ENCODE measurements around the gene MT1M.
"Not testable (repeated sequence)": the region's sequence is repeated elsewhere in the genome, so short reads cannot be mapped to it uniquely, and the experiment has no call there.

DNA sequence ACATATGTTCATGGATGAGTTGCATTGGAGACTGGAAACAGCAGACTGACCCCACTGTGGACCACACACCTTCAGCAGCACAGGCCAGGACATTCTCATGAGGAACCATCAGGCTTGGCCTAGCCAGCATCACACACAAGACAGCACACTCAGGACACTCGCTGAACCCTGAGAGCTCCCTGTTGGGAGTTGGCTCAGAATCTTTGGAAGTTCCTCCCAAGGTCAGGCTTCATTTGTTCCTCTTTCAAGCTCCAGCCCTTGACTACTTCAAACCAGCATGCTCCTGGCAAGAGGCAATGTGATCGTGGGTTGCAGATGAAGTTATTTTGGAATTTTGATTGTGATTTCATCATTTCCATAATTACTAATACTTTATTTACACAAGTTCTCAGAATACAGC is 39.2 kb downstream of the MT1M start:
- 0 out of 2 replicates have a peak, but pooled peaks have one; percentile 25 for TF ChIP-seq POLR2AphosphoS5 (IDR thresholded peaks at IDR 0.05; ENCODE audit: low read depth)
- TF ChIP-seq, protein P1, sequence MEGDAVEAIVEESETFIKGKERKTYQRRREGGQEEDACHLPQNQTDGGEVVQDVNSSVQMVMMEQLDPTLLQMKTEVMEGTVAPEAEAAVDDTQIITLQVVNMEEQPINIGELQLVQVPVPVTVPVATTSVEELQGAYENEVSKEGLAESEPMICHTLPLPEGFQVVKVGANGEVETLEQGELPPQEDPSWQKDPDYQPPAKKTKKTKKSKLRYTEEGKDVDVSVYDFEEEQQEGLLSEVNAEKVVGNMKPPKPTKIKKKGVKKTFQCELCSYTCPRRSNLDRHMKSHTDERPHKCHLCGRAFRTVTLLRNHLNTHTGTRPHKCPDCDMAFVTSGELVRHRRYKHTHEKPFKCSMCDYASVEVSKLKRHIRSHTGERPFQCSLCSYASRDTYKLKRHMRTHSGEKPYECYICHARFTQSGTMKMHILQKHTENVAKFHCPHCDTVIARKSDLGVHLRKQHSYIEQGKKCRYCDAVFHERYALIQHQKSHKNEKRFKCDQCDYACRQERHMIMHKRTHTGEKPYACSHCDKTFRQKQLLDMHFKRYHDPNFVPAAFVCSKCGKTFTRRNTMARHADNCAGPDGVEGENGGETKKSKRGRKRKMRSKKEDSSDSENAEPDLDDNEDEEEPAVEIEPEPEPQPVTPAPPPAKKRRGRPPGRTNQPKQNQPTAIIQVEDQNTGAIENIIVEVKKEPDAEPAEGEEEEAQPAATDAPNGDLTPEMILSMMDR (conservative IDR thresholded peaks at IDR 0.05; ENCODE audit: low read depth in 2 of 2): not testable (repeated sequence)
- TF ChIP-seq EZH2 (IDR thresholded peaks at IDR 0.05; ENCODE audit: low read depth, unreplicated experiment); EZH2phosphoT487 (IDR thresholded peaks at IDR 0.05; ENCODE audit: unreplicated experiment); CREB1 (CRISPR knock-in tag; IDR thresholded peaks at IDR 0.05; ENCODE audit: low read depth); JUNB (IDR thresholded peaks at IDR 0.05; ENCODE audit: unreplicated experiment); ZNF114 (CRISPR knock-in tag; IDR thresholded peaks at IDR 0.05): not testable (repeated sequence)
- TF ChIP-seq, protein P2, sequence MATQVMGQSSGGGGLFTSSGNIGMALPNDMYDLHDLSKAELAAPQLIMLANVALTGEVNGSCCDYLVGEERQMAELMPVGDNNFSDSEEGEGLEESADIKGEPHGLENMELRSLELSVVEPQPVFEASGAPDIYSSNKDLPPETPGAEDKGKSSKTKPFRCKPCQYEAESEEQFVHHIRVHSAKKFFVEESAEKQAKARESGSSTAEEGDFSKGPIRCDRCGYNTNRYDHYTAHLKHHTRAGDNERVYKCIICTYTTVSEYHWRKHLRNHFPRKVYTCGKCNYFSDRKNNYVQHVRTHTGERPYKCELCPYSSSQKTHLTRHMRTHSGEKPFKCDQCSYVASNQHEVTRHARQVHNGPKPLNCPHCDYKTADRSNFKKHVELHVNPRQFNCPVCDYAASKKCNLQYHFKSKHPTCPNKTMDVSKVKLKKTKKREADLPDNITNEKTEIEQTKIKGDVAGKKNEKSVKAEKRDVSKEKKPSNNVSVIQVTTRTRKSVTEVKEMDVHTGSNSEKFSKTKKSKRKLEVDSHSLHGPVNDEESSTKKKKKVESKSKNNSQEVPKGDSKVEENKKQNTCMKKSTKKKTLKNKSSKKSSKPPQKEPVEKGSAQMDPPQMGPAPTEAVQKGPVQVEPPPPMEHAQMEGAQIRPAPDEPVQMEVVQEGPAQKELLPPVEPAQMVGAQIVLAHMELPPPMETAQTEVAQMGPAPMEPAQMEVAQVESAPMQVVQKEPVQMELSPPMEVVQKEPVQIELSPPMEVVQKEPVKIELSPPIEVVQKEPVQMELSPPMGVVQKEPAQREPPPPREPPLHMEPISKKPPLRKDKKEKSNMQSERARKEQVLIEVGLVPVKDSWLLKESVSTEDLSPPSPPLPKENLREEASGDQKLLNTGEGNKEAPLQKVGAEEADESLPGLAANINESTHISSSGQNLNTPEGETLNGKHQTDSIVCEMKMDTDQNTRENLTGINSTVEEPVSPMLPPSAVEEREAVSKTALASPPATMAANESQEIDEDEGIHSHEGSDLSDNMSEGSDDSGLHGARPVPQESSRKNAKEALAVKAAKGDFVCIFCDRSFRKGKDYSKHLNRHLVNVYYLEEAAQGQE (IDR thresholded peaks at IDR 0.05; ENCODE audit: unreplicated experiment): not testable (repeated sequence)
- TF ChIP-seq, protein P3, sequence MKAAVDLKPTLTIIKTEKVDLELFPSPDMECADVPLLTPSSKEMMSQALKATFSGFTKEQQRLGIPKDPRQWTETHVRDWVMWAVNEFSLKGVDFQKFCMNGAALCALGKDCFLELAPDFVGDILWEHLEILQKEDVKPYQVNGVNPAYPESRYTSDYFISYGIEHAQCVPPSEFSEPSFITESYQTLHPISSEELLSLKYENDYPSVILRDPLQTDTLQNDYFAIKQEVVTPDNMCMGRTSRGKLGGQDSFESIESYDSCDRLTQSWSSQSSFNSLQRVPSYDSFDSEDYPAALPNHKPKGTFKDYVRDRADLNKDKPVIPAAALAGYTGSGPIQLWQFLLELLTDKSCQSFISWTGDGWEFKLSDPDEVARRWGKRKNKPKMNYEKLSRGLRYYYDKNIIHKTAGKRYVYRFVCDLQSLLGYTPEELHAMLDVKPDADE (IDR thresholded peaks at IDR 0.05): not testable (repeated sequence)
- TF ChIP-seq, protein P4, sequence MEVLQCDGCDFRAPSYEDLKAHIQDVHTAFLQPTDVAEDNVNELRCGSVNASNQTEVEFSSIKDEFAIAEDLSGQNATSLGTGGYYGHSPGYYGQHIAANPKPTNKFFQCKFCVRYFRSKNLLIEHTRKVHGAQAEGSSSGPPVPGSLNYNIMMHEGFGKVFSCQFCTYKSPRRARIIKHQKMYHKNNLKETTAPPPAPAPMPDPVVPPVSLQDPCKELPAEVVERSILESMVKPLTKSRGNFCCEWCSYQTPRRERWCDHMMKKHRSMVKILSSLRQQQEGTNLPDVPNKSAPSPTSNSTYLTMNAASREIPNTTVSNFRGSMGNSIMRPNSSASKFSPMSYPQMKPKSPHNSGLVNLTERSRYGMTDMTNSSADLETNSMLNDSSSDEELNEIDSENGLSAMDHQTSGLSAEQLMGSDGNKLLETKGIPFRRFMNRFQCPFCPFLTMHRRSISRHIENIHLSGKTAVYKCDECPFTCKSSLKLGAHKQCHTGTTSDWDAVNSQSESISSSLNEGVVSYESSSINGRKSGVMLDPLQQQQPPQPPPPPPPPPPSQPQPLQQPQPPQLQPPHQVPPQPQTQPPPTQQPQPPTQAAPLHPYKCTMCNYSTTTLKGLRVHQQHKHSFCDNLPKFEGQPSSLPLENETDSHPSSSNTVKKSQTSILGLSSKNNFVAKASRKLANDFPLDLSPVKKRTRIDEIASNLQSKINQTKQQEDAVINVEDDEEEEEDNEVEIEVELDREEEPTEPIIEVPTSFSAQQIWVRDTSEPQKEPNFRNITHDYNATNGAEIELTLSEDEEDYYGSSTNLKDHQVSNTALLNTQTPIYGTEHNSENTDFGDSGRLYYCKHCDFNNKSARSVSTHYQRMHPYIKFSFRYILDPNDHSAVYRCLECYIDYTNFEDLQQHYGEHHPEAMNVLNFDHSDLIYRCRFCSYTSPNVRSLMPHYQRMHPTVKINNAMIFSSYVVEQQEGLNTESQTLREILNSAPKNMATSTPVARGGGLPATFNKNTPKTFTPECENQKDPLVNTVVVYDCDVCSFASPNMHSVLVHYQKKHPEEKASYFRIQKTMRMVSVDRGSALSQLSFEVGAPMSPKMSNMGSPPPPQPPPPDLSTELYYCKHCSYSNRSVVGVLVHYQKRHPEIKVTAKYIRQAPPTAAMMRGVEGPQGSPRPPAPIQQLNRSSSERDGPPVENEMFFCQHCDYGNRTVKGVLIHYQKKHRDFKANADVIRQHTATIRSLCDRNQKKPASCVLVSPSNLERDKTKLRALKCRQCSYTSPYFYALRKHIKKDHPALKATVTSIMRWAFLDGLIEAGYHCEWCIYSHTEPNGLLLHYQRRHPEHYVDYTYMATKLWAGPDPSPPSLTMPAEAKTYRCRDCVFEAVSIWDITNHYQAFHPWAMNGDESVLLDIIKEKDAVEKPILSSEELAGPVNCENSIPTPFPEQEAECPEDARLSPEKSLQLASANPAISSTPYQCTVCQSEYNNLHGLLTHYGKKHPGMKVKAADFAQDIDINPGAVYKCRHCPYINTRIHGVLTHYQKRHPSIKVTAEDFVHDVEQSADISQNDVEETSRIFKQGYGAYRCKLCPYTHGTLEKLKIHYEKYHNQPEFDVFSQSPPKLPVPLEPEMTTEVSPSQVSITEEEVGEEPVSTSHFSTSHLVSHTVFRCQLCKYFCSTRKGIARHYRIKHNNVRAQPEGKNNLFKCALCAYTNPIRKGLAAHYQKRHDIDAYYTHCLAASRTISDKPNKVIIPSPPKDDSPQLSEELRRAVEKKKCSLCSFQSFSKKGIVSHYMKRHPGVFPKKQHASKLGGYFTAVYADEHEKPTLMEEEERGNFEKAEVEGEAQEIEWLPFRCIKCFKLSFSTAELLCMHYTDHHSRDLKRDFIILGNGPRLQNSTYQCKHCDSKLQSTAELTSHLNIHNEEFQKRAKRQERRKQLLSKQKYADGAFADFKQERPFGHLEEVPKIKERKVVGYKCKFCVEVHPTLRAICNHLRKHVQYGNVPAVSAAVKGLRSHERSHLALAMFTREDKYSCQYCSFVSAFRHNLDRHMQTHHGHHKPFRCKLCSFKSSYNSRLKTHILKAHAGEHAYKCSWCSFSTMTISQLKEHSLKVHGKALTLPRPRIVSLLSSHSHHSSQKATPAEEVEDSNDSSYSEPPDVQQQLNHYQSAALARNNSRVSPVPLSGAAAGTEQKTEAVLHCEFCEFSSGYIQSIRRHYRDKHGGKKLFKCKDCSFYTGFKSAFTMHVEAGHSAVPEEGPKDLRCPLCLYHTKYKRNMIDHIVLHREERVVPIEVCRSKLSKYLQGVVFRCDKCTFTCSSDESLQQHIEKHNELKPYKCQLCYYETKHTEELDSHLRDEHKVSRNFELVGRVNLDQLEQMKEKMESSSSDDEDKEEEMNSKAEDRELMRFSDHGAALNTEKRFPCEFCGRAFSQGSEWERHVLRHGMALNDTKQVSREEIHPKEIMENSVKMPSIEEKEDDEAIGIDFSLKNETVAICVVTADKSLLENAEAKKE (CRISPR knock-in tag; IDR thresholded peaks at IDR 0.05): not testable (repeated sequence)

Data from GM23338 (cell line).